ENCODE data around the gene ETV7. TPM values are rescaled to one million over a fixed set of nuclear protein-coding genes. Genes with fewer than 3 reads are reported as not detected.

ETV7 gene
- total and polyA plus RNA-seq, 2 donors (not counting 1 experiment from before 2014, with no cell fraction given), result 0.40 to 1.5 TPM

DNA sequence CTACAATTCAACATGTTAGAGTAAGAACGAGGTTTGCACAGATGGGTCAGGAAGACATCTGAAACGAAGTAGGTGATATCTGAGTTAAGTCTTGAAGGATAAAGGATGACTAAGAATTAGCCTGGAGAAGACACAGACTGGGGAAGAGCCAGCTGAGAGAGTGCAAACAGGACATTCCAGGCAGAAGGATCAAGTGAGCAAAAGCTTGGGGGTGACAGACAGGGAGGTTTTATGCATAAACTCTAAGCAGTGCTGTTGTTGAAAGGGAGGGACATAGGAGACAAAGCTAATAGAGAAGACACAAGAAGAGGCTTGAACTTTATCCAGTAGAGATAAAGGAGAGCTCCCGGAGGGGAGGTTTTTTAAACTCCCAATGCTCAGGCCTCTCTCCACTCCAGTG lies 15.0 kb upstream of the ETV7 start:
- Histone ChIP-seq H3K27me3 (ENCODE audit: control insufficient read depth, insufficient read depth, low read length) (no peaks in the 10 kb centered on the region), H3K9me3 (ENCODE audit: control insufficient read depth, insufficient read depth, low read depth, low read length) (no peaks in the 10 kb centered on the region), H3K4me1 (ENCODE audit: control insufficient read depth, extremely low read depth, insufficient read depth, low read length) (no peaks in the 10 kb centered on the region), H3K79me2 (ENCODE audit: control insufficient read depth, insufficient read depth, low read length) (no peaks in the 10 kb centered on the region), H3K36me3 (ENCODE audit: control insufficient read depth, insufficient read depth, low read length) (no peaks in the 10 kb centered on the region), H4K20me1 (ENCODE audit: control insufficient read depth, extremely low read depth, insufficient read depth, low read length) (no peaks in the 10 kb centered on the region), H3K27ac (ENCODE audit: insufficient read depth, low read length) (no peak overlapping the region), H3K4me3 (replicated peaks in 1 of 4; ENCODE audit: control extremely low read depth in 1 of 4, insufficient read depth in 1 of 4, low read depth in 3 of 4, low read length in 4 of 4) (no peak overlapping the region), H3K9ac (ENCODE audit: insufficient read depth, low read length) (no peak overlapping the region), H3K4me2 (ENCODE audit: extremely low read depth, insufficient read depth, low read length) (no peak overlapping the region), H2AFZ (ENCODE audit: low read length) (no peak overlapping the region)
- DNase-seq (ENCODE audit: low read depth in 2 of 2), result no peak
- no peak for TF ChIP-seq CTCF (conservative IDR thresholded peaks at IDR 0.05 in 1 of 2, IDR thresholded peaks at IDR 0.05 in 1 of 2; ENCODE audit: low read depth in 1 of 2, low read length in 2 of 2)
- TF ChIP-seq EZH2 (IDR thresholded peaks at IDR 0.05; ENCODE audit: low read length, missing control alignments), result no peak

DNA sequence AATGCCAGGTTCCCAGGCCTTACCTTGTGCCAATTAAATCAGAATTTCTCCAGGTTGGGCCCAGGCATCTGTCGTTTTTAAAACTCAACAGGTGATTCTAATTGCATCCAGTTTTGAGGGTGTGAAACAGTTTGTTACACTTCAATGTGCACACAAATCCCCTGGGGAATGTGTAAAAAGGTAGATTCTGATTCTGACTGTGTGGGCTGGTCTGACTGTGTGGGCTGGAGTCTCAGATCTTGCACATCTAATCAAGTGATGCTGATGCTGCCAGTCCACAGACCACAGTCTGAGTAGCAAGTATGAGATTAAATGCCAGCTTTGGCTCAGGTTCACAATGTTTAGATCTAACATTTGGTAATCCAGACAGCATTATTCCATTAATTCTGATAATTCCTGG lies 12.5 kb upstream of the ETV7 start:
- Histone ChIP-seq H3K27ac (ENCODE audit: insufficient read depth, low read length) (no peak overlapping the region), H3K36me3 (ENCODE audit: control insufficient read depth, insufficient read depth, low read length) (no peaks in the 10 kb centered on the region), H4K20me1 (ENCODE audit: control insufficient read depth, extremely low read depth, insufficient read depth, low read length) (no peaks in the 10 kb centered on the region), H3K4me3 (replicated peaks in 1 of 4; ENCODE audit: control extremely low read depth in 1 of 4, insufficient read depth in 1 of 4, low read depth in 3 of 4, low read length in 4 of 4) (no peak overlapping the region), H2AFZ (ENCODE audit: low read length) (no peak overlapping the region), H3K9ac (ENCODE audit: insufficient read depth, low read length) (no peak overlapping the region), H3K9me3 (ENCODE audit: control insufficient read depth, insufficient read depth, low read depth, low read length) (no peaks in the 10 kb centered on the region), H3K4me2 (ENCODE audit: extremely low read depth, insufficient read depth, low read length) (no peak overlapping the region), H3K4me1 (ENCODE audit: control insufficient read depth, extremely low read depth, insufficient read depth, low read length) (no peaks in the 10 kb centered on the region), H3K79me2 (ENCODE audit: control insufficient read depth, insufficient read depth, low read length) (no peaks in the 10 kb centered on the region), H3K27me3 (ENCODE audit: control insufficient read depth, insufficient read depth, low read length) (no peaks in the 10 kb centered on the region)
- TF ChIP-seq EZH2 (IDR thresholded peaks at IDR 0.05; ENCODE audit: low read length, missing control alignments) (no peak), CTCF (conservative IDR thresholded peaks at IDR 0.05 in 1 of 2, IDR thresholded peaks at IDR 0.05 in 1 of 2; ENCODE audit: low read depth in 1 of 2, low read length in 2 of 2) (no peak)
- DNase-seq (ENCODE audit: low read depth in 2 of 2), result no peak

- no peak overlapping the region for H2AFZ ChIP-seq (ENCODE audit: low read length)
- H3K4me1 ChIP-seq (ENCODE audit: control insufficient read depth, extremely low read depth, insufficient read depth, low read length), result no peaks in the 10 kb centered on the region
- no peak overlapping the region for H3K27ac ChIP-seq (ENCODE audit: insufficient read depth, low read length)
- no peaks in the 10 kb centered on the region for H3K9me3 ChIP-seq (ENCODE audit: control insufficient read depth, insufficient read depth, low read depth, low read length)
- H3K4me2 ChIP-seq (ENCODE audit: extremely low read depth, insufficient read depth, low read length), result no peak overlapping the region
- no peaks in the 10 kb centered on the region for H3K79me2 ChIP-seq (ENCODE audit: control insufficient read depth, insufficient read depth, low read length)
- no peak for DNase-seq (ENCODE audit: low read depth in 2 of 2)
- no peaks in the 10 kb centered on the region for H4K20me1 ChIP-seq (ENCODE audit: control insufficient read depth, extremely low read depth, insufficient read depth, low read length)
- no peak overlapping the region for H3K4me3 ChIP-seq (replicated peaks in 1 of 4; ENCODE audit: control extremely low read depth in 1 of 4, insufficient read depth in 1 of 4, low read depth in 3 of 4, low read length in 4 of 4)
- no peak overlapping the region for H3K9ac ChIP-seq (ENCODE audit: insufficient read depth, low read length)
- H3K27me3 ChIP-seq (ENCODE audit: control insufficient read depth, insufficient read depth, low read length), result peaks cover 4% of the 10 kb centered on the region
- H3K36me3 ChIP-seq (ENCODE audit: control insufficient read depth, insufficient read depth, low read length), result no peaks in the 10 kb centered on the region
- TF ChIP-seq EZH2 (IDR thresholded peaks at IDR 0.05; ENCODE audit: low read length, missing control alignments) (no peak), CTCF (conservative IDR thresholded peaks at IDR 0.05 in 1 of 2, IDR thresholded peaks at IDR 0.05 in 1 of 2; ENCODE audit: low read depth in 1 of 2, low read length in 2 of 2) (no peak)
Observed at GRCh38 chr6:36392621-36393020, 5.2 kb upstream of the ETV7 start.

Data from fibroblast of lung (primary cell).